ENCODE measurements around the gene PAEP.

PAEP gene

GRCh38 chr9:135615666-135616618 lies 54.4 kb downstream of the PAEP start:
- no peak for DNase-seq (ENCODE audit: low read depth)

All from non-pigmented ciliary epithelial cell (primary cell).